GM21423 (cell line): ENCODE results near the gene REG4.
"Not testable (repeated sequence)": the region's sequence is repeated elsewhere in the genome, so short reads cannot be mapped to it uniquely, and the experiment has no call there.

ENCODE experiments used
- ATAC-seq: cut with Tn5 transposase; IDR thresholded peaks from one replicate; pipeline ENCODE4 v1.9.1; 2021; ENCODE audit warnings: mild to moderate bottlenecking, moderate library complexity; ENCODE audit not compliant: unreplicated experiment

REG4 gene

DNA sequence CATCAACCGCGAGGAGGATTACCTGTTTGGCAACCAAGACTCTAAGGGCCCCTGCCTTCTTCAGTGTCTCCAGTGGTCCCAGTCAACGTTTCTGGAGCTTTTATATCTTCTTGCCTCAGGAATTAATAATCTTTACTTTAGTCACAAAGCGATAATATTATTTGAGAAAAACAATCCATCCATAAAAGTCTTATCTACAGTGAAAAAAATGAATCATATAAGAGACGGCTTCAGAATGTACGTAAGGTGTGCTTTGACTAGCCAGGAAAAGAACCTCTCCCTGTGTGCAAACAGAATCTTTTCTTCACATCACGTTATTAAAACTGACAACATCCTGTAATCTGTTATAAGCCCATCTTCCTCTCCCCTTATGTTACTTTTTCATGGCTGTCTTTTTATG is at the start of gene REG4:
Gene REG4 (minus strand): TSS at position 74 of the 400 bp plus-strand sequence. CDS start 2,691 bp downstream, outside the sequence.
- no peak for ATAC-seq

DNA sequence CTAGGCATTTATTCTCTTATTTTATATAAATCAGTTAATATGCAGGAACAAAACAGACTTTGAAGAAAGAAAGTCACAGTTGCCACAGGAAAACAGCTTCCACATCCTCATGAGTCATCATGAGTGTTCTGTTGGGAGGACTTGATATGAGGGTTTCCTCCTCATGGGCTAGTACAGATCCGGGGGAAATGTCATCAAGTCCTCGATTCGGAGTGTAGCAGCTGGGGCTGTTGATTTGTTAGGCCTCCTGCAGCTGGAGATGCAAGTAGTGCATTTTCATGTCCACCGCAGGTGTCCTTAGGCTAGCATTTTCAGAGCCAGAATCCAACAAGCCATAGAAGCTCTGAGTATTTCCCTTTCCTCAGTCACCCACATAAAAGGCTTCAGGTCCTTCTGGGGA is 48.4 kb upstream of the REG4 start:
- ATAC-seq = no peak

DNA sequence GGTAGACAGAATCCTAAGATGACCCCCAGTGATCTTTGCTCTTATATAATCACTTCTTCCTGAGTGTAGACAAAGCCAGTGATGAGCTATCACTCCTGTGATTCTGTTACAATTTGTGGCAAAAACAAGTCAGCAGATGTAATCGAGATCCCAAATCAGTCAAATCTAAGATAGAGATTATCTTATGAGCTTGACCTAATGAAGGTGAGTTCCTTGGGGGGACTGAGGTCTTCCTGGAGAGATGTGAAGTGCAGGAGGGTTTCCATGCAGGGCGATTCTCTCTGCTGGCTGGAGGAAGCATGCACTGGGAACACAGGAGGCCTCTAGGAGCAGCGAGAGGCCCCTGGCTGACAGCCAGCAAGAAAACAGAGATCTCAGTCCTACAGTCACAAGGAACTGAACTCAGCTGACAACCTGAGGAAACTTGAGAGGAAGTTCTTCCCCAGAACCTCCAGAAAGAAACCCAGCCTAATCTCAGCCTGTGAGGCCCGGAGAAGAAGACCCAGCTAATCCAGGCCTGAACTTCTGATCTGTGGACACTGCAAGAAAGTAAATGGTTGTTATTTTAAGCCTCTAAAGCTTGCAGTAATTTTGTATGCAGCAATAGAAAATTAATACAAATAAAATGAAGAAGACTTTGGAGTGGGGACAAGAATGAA is 47.4 kb upstream of the REG4 start:
- ATAC-seq = not testable (repeated sequence)

DNA sequence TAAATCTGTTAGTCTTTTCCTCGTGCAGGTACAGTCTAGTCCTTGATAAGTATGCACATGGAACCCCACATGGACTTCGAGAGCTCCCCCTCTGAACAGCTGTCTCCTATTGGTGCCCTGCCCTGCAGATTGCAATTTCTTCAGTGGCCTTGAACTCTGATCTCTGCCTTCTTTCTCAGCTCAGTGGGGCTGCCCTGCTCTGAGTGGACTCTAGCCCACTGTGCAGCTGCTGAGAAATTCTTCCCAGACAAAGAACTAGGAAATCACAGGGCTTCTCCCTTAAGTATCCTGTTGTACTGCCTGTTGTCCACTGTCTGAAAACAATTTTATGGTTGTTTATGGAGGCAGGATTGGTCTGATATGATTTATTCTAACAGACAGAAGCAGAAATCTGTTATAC is 46.9 kb upstream of the REG4 start:
- ATAC-seq = no peak

DNA sequence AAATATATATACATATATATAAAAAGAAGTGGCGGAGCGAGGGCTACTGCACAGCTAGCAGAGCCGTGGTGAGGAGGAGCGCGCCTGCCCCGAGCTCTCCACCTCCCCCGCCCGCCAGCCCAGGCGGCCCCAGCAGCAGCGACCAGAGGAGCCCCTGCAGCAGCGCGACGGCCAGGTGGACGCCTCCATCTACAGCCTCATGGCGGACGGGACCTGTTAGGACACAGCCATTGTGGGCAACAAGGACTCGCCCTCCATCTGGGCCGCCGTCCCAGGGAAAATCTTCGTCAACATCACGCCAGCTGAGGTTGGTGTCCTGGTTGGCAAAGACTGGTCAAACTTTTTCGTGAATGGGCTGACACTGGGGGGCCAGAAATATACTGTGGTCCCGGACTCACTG is 41.9 kb upstream of the REG4 start:
- no peak for ATAC-seq

DNA sequence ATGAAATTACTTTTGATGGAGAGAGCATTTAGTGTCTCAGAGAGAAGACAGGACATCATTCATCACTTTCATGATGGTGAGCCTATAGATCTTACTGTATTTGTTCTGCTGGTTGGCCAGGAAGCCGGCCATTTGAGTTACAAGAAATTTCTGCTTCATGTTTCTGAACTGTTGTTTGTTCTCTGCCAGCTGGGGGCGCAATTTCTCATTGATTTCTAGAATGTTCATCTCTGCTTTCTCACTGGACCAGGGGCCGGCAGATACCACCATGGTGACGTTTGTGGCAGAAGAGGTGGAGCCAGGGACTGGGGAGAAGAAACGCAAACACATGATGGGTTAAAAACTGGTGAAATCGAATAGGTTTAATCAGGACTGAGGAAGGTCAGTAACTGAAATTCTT is 32.9 kb upstream of the REG4 start:
- ATAC-seq = not testable (repeated sequence)

DNA sequence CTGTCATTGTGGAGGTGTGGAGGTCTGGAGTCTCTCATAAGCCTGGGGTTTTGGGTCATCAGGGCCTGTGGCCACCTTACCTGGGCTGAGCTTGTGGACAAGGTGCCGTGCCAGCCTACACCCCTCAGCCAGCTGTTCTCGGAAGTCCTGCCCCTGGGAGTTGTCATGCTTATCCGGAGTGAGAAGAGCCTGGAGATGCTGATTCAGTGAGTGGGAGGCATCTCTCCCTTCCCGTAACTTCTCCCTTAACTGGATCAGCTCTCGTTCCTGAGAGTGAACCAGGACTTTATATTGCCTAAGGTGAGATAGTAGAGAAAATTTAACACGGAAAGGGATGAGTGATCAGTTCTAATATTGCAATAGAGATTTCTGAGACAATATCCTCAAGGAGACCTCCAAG is 30.0 kb upstream of the REG4 start:
- no peak for ATAC-seq

DNA sequence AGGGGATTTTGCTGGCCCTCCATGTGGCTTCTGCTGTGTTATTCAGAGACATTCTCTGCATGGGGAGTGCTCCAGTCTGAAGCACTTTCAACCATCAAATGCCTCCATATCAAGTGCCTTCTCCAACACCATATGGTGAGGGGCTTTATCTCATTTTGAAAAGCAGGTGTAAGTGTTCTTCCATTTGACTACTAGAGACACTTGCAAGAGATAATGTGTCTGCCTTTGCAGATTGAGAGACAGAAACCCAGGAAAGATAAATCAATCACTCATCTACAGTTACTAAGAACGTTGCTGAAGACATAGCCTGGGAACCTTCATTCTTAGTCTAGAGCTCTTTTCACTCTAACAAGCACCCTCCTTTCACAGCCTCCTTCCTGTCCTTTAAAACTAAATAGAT is 29.5 kb upstream of the REG4 start:
- no peak for ATAC-seq

DNA sequence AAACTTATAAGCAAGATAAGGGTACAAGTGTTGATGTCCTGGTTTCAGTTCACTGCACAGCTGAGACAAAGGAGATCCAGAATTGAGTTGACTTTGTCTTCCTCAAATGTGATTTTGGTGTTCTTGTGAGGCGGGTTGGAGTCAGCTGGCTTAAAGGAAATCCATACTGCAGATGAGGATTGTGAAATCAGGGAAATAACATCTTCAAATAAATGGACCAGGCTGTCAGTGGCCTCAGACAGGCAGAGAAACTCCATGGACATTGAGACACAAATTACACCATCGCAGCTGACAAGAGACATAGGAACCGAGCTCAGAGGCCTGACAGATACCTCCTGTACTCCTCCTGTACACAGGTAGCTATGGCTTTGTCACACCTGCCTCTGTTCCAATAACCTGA is 27.0 kb upstream of the REG4 start:
- ATAC-seq = no peak

DNA sequence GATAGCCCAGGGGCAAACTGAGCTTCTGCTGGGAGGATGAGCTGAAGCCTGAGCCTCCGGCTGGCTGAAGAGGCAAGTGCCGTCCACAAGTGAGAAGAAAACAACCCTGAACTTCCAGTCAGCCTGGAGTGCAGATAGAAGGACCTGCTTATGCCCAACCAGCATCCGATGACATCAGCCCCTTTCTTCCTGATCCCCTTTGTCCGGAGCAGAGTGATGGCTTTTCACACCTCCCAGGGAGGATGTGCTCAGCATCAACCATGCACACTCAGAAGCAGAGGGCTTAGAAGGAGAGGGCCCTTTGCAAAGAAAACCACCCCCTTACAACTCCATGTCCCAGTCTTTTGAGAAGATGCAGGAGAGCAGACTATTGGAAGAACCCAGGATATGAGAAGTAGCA is 23.7 kb upstream of the REG4 start:
- ATAC-seq = no peak

DNA sequence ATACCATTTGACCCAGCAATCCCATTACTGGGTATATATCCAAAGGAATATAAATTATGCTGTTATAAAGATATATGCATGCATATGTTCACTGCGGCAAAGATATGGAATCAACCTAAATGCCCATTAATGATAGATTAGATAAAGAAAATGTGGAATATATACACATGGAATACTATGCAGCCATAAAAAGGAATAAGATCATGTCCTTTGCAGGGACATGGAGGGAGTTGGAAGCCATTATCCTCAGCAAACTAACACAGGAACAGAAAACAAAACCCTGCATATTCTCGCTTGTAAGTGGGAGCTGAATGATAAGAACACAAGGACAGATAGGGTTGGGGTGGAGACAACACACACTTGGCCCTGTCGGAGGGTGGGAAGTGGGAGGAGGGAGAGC is 19.8 kb upstream of the REG4 start:
- ATAC-seq = no peak

DNA sequence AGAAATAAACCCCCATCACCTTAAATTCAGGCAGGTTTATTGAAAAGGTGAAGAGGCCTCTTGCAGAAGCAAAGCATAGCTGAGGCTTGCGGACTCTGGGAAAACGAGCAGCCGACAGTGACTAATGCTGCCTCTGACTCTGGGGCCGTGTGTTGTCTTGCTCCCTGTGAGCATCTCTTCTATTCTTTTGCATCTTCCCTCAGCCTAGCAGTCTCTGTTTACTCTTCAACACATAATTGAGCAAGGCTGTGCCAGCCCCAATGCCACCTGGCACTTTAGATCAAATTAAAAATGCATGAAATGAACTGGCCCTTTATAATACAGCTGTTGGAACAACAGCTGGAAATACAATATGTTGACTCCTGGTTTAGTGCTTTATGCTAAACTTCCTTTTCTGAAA is 18.4 kb upstream of the REG4 start:
- ATAC-seq = no peak

DNA sequence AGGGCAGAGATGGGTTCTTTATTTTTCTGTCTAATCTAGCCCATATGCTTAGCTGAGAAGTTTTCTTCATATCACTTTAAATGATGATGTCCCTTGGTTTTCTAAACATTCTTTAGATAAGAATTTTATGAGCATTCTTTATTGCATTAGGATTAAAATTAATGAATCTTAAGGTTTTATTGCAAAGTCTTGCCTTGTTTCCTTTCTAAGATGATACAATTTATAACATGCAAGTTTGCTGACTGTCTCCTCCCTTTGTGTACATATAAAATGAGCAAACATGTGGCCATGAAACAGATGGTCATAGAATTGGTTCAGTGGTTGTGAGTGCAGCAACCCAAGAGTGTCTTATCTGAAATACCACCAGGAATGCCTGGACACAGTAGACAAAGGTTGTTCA is 17.7 kb upstream of the REG4 start:
- ATAC-seq = not testable (repeated sequence)

DNA sequence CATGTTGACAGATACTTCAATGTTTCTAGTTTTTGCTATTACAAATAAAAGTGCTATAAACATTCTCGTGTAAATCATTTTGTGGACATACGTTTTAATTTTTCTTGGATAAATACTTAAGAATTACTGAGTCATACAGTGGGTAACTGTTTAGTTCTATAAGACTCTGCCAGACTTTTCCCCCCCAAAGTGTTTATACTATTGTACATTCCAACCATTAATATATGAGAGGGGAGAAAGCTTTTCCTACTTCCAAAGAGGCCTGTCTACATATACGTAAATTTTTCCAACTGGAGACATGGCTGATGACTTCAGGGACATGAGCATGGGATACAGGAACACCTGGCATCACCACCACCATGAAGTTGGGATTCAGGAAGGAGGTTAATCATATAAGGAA is 17.0 kb upstream of the REG4 start:
- ATAC-seq = no peak

DNA sequence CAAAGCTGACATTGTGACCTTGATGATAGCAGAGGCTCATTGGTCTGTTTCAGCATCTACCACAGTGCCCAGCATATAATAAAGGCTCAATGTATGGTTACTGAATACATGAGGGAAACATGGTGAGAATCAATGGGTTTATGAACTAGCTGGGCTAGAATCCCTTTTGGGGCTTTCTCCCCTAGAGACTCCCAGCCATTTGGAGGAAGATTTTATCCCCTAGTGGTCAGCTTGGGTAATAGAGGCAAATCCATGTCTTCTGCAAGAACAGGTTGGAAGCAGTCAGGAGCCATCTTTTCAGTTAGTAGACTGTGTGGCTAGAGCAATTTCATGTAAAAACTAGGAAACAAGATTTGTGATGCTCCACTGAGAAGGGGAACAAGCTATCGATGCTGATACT is 15.8 kb upstream of the REG4 start:
- no peak for ATAC-seq

DNA sequence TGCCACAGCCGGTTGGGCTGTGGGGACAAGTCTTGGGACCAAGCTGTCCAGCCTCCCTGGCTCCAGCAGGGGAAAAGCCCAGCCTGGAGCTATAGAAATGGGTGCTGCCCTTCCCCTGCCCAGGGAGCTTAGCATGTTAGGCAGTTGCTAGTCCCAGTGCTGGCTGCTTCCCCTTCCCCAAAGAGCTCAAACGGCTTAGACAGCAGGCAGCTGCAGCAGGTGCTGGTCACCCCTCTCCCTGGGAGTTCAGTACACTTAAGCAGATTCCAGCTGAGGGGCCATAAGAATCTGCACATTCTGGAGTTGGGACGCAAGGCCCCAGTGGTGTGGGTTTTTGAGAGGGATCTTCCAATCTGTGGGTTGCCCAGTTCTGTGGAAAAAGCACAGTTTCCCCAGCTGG is 11.1 kb upstream of the REG4 start:
- ATAC-seq = no peak

DNA sequence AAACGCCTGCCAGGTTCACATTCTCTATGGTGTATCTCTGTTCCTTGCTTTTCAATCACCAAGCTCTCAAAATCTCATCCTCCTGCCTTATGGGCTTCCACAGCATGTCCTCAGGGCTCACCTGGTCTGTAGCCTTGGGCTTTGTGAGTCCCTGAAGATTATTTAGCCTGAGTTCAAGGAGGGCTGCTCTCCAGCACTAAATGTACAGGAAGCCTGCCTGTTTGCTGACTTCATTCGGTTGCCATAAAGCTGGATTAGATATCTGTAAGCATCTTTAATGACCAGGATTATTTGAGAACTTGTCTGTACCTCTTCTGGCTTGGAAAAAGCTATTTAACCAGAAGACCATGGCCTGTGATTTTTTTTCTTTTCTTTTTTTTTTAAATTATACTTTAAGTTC is 6.9 kb upstream of the REG4 start:
- ATAC-seq = no peak

DNA sequence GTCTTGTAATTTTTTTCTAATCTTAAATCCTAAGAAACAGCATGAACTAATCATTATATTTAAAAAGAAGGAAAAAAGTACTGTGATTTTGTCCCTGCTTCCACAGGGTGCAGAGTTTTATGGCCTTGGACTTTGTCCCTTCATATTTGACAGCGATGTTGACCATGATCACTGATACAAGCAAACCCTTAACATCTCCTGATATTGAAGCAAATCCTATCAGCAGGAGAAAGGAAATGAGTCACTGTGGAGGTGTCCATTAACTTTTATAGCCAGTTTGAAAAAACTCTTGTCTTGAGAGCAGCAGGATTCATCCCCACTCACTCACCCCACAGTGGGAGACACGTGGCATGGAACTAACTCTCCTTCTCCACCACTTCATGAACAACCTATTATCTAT is 5.1 kb upstream of the REG4 start:
- no peak for ATAC-seq

DNA sequence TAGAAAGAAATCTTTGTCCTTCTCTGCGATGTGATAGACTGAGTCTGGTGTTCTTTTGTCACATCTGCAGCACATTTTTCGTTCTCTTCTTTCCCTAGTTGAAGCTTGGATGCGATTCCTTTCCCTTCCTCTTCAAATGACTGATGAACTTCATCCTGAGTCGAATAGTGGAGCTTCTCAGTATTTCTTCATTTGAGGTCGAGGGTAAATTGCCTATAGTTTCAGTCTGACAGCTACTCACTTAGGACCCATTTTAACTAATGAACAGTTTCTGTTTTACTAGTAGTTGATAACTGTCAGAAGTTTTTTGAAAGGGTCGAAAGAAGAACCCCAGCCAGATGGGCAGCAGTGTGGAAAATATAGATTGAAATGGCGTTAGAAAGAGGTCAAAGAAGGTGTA is 4.7 kb upstream of the REG4 start:
- no peak for ATAC-seq

DNA sequence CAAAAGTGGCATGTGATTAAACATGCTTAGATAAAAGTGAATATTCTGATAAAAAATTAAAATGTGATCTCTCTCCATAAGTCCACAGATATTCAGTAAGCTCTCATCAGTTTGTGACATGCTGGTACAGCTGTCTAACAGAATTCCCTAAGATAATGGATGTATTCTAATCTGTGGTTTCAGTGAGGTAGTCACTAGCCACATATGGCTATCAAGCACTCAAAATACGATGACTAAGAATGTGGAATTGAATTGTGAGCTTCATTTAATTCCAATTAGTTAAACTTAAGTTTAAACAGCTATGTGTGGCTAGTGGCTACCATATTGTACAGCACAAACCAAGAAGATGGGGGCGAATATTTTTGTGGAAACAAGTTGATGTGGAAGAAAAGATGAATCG is 4.1 kb upstream of the REG4 start:
- no peak for ATAC-seq

DNA sequence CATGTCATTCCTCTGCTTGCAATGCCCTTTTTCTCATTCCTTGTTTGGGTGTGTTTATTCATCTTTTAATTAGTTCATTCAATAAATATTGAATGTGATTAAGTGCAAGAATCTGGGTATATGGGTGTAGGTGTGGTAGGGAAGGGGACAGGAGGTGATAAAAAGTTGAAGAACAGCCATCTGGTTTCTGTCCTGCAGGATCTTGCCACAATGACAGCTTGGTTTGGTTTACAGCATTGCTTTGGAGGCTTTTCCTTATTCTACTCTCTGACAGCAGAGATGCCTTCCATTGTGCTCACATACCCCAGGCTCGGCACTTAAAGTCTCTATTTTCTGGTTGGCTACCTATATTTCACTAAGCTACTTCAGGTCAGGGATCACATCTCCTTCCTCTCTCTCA is 3.0 kb upstream of the REG4 start:
- no peak for ATAC-seq

DNA sequence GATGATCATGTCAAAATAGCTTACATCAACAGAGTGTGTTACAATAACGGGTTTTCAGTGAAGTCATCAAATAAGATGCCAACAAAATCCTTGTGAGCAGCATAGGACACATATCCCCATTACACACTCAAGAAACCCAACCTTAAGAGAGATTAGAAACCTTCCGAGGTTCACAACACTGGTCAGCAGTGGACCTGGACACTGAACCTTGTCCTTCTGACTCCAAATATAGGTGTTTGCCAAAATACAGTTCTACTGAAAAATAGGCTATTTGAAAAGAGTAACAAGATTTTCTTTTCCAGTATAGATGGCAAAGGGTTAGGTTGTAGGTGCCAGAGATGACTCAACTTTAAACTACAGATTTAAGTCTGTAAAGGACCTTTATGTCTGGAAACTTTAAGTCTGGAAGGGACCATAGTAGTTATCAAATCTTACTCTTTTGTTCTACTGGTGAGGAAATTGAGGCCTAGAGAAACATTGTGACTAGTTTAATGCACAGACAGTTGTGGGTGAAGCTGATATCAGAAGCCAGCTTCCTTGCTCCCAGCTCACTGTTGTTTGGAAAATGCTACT is 811 bp upstream of the REG4 start:
- no peak for ATAC-seq

DNA sequence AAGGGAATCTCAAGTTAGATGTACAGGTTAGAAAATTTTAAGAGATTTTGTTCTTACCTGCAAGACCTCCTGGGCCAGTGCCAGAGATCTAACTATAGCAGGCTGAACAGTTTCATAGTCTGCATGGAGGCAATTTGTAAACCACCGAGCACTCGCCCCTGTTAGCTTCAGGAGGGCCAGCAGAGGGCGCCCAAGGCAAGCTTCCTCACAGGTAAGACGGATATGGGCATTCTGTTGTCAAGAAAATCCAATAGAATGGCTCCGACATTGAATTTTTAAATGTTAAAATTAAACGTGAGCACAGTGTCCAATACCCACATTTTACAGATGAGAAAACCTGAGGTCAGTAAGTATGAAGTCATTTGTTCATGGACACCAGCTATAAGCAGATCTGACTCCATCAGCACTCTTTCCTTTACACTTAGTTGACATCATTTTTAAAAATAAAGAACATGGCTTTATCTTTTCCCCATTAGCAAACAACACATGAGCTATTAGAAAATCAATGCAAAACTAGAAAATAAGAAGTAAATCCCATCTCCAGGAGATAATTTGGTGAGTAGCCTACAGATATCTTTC is 2.2 kb downstream of the REG4 start:
- peak; percentile 79 for ATAC-seq
